GM10266 (cell line): ENCODE measurements around the gene LILRB2.
"Not testable (repeated sequence)": the region's sequence is repeated elsewhere in the genome, so short reads cannot be mapped to it uniquely, and the experiment has no call there.

Experiments used
- DNase-seq: peaks from one replicate; pipeline ENCODE4 v3.0.0; 2012; ENCODE audit errors: extremely low spot score
- TF ChIP-seq, protein P1 (sequence below): IDR thresholded peaks from 2 replicates; pipeline ENCODE4 v1.5.1; 2012; ENCODE audit warnings: mild to moderate bottlenecking, low read depth; ENCODE audit not compliant: control insufficient read depth, insufficient read depth; ENCODE audit errors: missing control alignments

The LILRB2 gene

DNA sequence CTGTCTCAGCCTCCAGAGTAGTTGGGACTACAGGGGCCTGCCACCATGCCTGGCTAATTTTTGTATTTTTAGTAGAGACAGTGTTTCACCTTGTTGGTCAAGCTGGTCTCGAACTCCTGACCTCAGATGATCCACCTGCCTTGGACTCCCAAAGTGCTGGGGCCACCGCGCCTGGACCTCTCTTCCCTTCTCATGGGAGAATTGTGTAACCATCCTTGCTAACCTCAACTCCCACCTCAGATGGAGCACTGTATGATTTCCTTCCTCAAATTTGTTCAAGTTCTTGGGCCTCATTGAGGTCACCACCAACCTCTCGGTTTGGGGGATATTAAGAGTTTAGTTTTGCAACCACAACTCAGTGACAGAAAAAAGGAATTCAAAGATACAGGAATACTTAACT is 21.3 kb upstream of the LILRB2 start:
- no peak for DNase-seq
- TF ChIP-seq, protein P1, sequence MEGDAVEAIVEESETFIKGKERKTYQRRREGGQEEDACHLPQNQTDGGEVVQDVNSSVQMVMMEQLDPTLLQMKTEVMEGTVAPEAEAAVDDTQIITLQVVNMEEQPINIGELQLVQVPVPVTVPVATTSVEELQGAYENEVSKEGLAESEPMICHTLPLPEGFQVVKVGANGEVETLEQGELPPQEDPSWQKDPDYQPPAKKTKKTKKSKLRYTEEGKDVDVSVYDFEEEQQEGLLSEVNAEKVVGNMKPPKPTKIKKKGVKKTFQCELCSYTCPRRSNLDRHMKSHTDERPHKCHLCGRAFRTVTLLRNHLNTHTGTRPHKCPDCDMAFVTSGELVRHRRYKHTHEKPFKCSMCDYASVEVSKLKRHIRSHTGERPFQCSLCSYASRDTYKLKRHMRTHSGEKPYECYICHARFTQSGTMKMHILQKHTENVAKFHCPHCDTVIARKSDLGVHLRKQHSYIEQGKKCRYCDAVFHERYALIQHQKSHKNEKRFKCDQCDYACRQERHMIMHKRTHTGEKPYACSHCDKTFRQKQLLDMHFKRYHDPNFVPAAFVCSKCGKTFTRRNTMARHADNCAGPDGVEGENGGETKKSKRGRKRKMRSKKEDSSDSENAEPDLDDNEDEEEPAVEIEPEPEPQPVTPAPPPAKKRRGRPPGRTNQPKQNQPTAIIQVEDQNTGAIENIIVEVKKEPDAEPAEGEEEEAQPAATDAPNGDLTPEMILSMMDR: no peak

DNA sequence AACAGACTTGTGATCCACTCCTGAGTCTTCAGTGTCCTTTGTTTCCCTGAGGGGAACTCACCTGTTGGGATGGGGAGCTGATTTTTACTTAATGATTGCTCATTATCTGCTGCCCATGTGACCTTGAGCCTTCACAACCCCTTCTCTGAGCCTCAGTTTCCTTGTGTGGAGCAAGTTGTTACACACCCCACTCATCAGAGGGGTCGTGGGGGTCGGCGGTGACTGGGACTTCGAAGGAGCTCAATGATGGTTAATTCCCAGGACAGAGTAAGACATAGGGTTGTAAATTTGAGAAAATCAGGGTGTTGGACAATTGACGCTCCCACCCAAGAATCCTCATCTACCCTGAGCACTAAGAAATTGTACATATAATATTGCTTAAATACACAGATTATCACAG is 18.6 kb upstream of the LILRB2 start:
- DNase-seq: no peak
- TF ChIP-seq, protein P1: no peak

DNA sequence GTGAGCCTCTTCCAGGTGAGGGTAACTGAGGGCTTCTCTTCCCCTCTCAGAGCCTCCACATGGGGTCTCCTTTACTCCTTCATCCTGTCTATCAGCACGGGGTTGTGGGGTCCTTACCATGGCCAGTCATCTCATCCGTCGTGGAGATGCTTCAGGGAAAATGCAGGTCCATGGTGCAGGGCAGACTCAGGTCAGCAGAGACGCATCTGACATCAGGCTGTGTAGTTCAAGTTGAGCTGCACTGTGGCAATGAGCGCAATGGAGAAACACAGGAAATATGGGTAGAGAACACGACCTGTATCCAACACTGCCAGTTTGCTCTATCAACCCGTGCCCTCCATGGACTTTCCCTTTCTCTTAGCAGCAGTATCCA is 18.2 kb upstream of the LILRB2 start:
- no peak for DNase-seq
- TF ChIP-seq, protein P1: no peak

DNA sequence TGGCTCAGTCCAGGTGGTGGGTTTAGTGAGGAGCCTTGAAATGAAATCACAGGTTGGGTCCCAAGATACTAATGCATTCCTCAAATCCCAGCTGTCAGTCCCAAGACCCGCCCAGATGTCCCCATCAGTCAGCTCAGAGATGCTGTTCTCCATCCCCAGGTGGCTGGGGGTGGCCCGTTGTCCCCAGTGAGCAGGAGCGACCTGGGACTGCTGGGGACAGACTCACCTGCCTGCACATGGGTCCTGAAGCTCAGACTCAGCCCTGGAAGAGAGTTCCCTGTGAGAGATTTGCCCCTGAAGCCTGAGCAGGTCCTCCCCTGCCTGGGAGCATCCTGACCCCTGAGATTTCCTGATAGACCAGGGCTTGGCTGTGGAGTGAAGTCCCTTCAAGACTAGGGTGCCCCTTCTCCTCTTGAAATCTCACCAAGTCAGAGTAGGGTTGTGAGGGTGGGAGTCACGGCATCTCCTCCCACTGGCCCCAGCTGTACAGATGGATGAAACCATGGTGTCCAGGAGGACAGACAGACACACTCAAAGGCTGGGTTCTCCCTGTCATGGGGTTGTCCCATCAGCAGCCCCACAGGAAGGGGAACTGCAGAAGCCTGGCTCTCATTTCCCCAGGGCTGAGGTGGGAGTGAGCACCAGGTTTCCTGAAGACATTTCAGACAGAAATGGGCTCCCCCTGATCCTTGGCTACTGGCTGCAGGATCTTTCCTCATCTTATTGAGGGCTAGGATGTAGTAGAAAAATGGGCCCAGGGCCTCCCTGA is 17.6 kb upstream of the LILRB2 start:
- no peak for DNase-seq
- TF ChIP-seq, protein P1: no peak

DNA sequence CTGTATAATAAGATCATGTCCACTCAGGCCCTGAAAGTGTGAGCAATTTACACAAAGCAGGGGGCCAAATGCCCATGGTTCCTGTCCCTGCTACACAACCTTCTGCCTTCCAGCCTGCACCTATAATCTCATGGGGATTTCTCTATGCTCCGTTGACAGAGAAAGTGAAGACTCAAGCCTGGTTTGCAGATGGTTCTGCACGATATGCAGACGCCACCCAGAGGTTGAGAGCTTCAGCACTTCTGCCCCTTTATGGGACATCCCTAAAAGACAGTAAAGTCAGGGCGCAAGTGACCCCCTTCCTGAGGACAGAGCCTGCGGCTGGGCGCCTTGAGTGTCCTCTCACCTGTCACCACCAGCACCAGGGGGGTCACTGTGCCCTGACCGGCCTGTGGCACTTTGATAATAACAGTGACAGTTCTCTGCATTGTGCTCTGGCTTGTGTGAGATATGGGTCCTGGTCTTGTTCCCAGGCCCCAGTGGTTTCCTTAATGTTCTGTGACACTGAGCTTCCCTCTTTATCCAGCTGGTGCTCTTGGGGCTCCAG is 16.9 kb upstream of the LILRB2 start:
- TF ChIP-seq, protein P1: no peak
- DNase-seq: no peak

DNA sequence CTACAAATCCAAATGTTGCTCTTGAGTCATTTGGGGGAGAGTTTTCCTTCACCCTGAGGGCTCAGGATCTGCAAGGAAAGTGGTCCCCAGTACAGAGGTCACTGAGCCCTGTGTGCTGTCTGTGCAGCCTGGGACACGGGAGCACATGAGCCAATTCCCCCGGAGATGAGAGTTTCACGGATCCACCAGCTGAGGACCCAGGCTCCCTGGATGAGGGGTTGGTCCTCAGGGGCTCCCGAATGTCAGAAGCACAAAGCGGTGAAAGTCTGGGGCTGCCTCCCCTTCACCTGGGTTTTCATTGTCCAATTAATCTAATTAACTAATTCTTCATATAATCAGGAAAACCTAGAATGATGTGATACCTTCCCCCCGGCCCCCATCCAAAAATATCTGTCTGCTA is 13.6 kb upstream of the LILRB2 start:
- DNase-seq: no peak
- TF ChIP-seq, protein P1: no peak

DNA sequence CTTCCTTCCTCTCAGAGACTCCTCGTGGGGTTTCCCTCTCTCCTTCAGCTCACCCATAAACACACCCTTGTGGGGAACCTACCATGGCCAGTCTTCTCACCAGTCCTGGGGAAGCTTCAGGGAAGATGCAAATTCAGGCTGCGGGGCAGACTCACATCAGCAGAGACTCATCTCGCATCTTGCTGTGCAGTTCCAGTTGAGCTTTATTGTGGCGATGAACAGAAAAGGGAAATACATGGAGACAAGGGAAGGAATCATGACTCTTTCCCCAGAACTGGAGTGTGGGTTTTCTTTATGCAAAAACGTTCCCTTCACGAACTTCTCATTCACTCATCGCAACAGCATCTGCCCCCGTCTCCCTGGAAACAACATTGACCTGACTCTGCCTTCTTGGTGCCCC is 8.2 kb upstream of the LILRB2 start:
- not testable (repeated sequence) for DNase-seq
